SK-N-SH treated with all-trans-retinoic acid at 6 μM for 48 hours (cell line): Measurements from ENCODE around the gene NKX2-2.

Source experiments
- ATAC-seq: fragments of 200-7000 bp; cut with Tn5 transposase; 3 replicates; pipeline ENCODE4 v1.9.1; 2020; ENCODE audit warnings: mild to moderate bottlenecking, moderate library complexity
- ARNTL ChIP-seq: fragments of 450-650 bp; formaldehyde crosslinking; IDR thresholded peaks from 2 replicates; pipeline ENCODE4 v1.5.0; 2020; ENCODE audit warnings: low read depth, mild to moderate bottlenecking, moderate library complexity, borderline replicate concordance
- BACH2 ChIP-seq: fragments of 250-450 bp; sonication (Bioruptor Pico); IDR thresholded peaks from 2 replicates; pipeline ENCODE4 v1.9.0; 2021; ENCODE audit warnings: mild to moderate bottlenecking, borderline replicate concordance
- CSDC2 ChIP-seq: fragments of 250-450 bp; sonication (Bioruptor Pico); IDR thresholded peaks from 2 replicates; pipeline ENCODE4 v1.5.0; 2020; ENCODE audit warnings: mild to moderate bottlenecking, moderate library complexity
- ESRRG ChIP-seq: fragments of 250-450 bp; sonication (Bioruptor Pico); IDR thresholded peaks from 2 replicates; pipeline ENCODE4 v1.6.1; 2021; ENCODE audit warnings: mild to moderate bottlenecking
- GLIS3 ChIP-seq: fragments of 250-450 bp; sonication (Bioruptor Pico); IDR thresholded peaks from 2 replicates; pipeline ENCODE4 v1.5.0; 2020; ENCODE audit warnings: mild to moderate bottlenecking, moderate library complexity
- ISL1 ChIP-seq: fragments of 250-450 bp; sonication (Bioruptor Pico); IDR thresholded peaks from 2 replicates; pipeline ENCODE4 v2.1.2; 2022; ENCODE audit warnings: mild to moderate bottlenecking, moderate library complexity
- OSR1 ChIP-seq: fragments of 250-450 bp; sonication (Bioruptor Pico); IDR thresholded peaks from 2 replicates; pipeline ENCODE4 v1.8.0; 2022; ENCODE audit warnings: moderate library complexity, mild to moderate bottlenecking, inconsistent platforms
- PPARA ChIP-seq: fragments of 250-450 bp; sonication (Bioruptor Pico); IDR thresholded peaks from 2 replicates; pipeline ENCODE4 v1.5.0; 2020; ENCODE audit warnings: mild to moderate bottlenecking, borderline replicate concordance
- RARB ChIP-seq: fragments of 250-450 bp; sonication (Bioruptor Pico); IDR thresholded peaks from 2 replicates; pipeline ENCODE4 v1.8.0; 2021; ENCODE audit warnings: mild to moderate bottlenecking, moderate library complexity
- SNAI2 ChIP-seq: fragments of 250-450 bp; sonication (Bioruptor Pico); IDR thresholded peaks from 2 replicates; pipeline ENCODE4 v1.5.0; 2020; ENCODE audit warnings: mild to moderate bottlenecking, moderate library complexity
- TCF4 ChIP-seq: fragments of 250-450 bp; sonication (Bioruptor Pico); IDR thresholded peaks from 2 replicates; pipeline ENCODE4 v1.8.0; 2021; ENCODE audit warnings: mild to moderate bottlenecking, moderate library complexity, borderline replicate concordance
- TOX ChIP-seq: fragments of 250-450 bp; sonication (Bioruptor Pico); IDR thresholded peaks from 2 replicates; pipeline ENCODE4 v1.8.0; 2021; ENCODE audit warnings: mild to moderate bottlenecking, moderate library complexity, borderline replicate concordance
- ZC3H10 ChIP-seq: fragments of 250-450 bp; sonication (Bioruptor Pico); IDR thresholded peaks from 2 replicates; pipeline ENCODE4 v1.5.1; 2021; ENCODE audit warnings: mild to moderate bottlenecking, moderate library complexity
- ZFP3 ChIP-seq: fragments of 250-450 bp; sonication (Bioruptor Pico); IDR thresholded peaks from 2 replicates; pipeline ENCODE4 v1.5.0; 2020; ENCODE audit warnings: mild to moderate bottlenecking, moderate library complexity
- ZFP30 ChIP-seq: fragments of 450-650 bp; formaldehyde crosslinking; IDR thresholded peaks from 2 replicates; pipeline ENCODE4 v1.5.0; 2022; ENCODE audit warnings: mild to moderate bottlenecking, moderate library complexity
- ZNF565 ChIP-seq: fragments of 450-650 bp; formaldehyde crosslinking; conservative IDR thresholded peaks from 2 replicates; pipeline ENCODE4 v1.5.0; 2020; ENCODE audit warnings: low read depth, mild to moderate bottlenecking, moderate library complexity
- ZNF70 ChIP-seq: fragments of 450-650 bp; formaldehyde crosslinking; IDR thresholded peaks from 2 replicates; pipeline ENCODE4 v1.5.0; 2020; ENCODE audit warnings: mild to moderate bottlenecking, moderate library complexity
- ZNF8 ChIP-seq: fragments of 450-650 bp; formaldehyde crosslinking; IDR thresholded peaks from 2 replicates; pipeline ENCODE4 v1.5.0; 2020; ENCODE audit warnings: mild to moderate bottlenecking, moderate library complexity
- TF ChIP-seq, protein P1 (sequence below): fragments of 250-450 bp; sonication (Bioruptor Pico); IDR thresholded peaks from 2 replicates; pipeline ENCODE4 v1.8.0; 2021; ENCODE audit warnings: low read depth, mild to moderate bottlenecking, moderate library complexity, borderline replicate concordance
- TF ChIP-seq, protein P2 (sequence below): fragments of 250-450 bp; sonication (Bioruptor Pico); IDR thresholded peaks from 2 replicates; pipeline ENCODE4 v1.8.0; 2020; ENCODE audit warnings: mild to moderate bottlenecking, moderate library complexity, borderline replicate concordance
- TF ChIP-seq, protein P3 (sequence below): fragments of 250-450 bp; sonication (Bioruptor Pico); IDR thresholded peaks from 2 replicates; pipeline ENCODE4 v1.5.1; 2020; ENCODE audit warnings: low read depth, mild to moderate bottlenecking, moderate library complexity
- TF ChIP-seq, protein P4 (sequence below): fragments of 250-450 bp; sonication (Bioruptor Pico); IDR thresholded peaks from 2 replicates; pipeline ENCODE4 v1.5.1; 2021; ENCODE audit warnings: mild to moderate bottlenecking, moderate library complexity
- TF ChIP-seq, protein P5 (sequence below): fragments of 250-450 bp; sonication (Bioruptor Pico); IDR thresholded peaks from 2 replicates; pipeline ENCODE4 v1.5.0; 2020; ENCODE audit warnings: mild to moderate bottlenecking, moderate library complexity

The NKX2-2 gene

DNA sequence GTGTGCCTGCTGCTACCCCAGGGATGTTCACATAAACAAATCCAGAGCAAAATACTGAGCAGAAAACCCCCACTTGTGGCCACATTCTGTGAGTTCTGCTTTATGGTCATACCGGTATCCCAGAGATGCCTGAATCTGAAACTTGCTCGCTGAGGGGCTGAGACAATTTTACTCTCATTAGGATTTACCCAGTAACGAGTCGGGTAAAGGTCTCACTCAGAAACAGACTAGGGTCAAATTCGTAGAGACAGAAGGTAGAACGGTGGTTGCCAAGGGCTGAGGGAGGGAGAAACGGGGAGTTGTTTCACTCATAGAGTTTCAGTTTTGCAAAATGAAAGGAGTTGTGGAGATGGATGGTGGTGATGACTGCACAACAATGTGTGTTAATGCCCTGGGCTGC is 45.4 kb upstream of the NKX2-2 start:
- ATAC-seq = no peak

DNA sequence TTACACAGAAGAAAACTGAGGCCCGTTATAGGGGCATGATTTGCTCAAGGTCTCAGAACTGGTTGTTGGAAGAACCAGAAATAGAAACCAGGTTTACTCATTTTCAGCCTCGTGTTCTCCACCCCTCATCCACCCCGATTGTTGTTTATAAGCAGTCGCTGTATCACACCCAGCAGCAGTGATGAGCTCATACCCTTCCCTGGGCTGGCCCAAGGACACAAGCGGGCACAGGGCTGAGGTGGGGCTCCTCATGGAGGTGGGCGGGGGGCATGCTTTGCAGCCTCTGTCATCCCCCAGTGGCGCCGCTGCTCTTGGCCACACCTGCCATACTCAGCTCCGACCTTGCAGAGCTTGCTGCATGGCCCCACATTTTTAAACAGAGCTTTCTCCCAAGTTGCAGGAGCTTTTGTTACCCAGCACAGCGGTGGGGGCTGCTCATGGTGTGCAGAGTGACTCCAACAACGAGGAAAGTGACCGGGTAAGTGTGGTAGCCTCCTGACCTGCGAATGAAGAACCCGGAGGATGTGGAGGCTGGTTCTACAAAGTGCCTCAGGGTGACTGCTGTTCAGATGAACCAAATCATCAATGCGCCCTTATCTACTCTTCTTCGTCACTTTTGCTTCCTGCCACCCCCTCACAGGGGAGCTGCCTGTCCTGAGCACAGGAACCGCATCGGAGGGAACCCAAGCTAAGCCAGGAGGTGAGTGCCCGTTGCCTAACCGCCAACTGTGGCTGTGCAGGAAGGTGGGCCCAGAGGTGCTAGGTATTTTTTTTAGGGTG is 43.6 kb upstream of the NKX2-2 start:
- TF ChIP-seq RARB (CRISPR knock-in tag) (no peak), ZNF565 (CRISPR knock-in tag) (no peak), GLIS3 (CRISPR knock-in tag) (no peak), TCF4 (CRISPR knock-in tag) (no peak), ARNTL (CRISPR knock-in tag) (no peak), SNAI2 (CRISPR knock-in tag) (no peak), BACH2 (CRISPR knock-in tag) (no peak), PPARA (no peak), ISL1 (CRISPR knock-in tag) (no peak), ZFP3 (no peak), ZNF8 (no peak)
- TF ChIP-seq, protein P1, sequence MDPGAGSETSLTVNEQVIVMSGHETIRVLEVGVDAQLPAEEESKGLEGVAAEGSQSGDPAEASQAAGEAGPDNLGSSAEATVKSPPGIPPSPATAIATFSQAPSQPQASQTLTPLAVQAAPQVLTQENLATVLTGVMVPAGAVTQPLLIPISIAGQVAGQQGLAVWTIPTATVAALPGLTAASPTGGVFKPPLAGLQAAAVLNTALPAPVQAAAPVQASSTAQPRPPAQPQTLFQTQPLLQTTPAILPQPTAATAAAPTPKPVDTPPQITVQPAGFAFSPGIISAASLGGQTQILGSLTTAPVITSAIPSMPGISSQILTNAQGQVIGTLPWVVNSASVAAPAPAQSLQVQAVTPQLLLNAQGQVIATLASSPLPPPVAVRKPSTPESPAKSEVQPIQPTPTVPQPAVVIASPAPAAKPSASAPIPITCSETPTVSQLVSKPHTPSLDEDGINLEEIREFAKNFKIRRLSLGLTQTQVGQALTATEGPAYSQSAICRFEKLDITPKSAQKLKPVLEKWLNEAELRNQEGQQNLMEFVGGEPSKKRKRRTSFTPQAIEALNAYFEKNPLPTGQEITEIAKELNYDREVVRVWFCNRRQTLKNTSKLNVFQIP = no peak
- TF ChIP-seq, protein P2, sequence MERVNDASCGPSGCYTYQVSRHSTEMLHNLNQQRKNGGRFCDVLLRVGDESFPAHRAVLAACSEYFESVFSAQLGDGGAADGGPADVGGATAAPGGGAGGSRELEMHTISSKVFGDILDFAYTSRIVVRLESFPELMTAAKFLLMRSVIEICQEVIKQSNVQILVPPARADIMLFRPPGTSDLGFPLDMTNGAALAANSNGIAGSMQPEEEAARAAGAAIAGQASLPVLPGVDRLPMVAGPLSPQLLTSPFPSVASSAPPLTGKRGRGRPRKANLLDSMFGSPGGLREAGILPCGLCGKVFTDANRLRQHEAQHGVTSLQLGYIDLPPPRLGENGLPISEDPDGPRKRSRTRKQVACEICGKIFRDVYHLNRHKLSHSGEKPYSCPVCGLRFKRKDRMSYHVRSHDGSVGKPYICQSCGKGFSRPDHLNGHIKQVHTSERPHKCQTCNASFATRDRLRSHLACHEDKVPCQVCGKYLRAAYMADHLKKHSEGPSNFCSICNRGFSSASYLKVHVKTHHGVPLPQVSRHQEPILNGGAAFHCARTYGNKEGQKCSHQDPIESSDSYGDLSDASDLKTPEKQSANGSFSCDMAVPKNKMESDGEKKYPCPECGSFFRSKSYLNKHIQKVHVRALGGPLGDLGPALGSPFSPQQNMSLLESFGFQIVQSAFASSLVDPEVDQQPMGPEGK (CRISPR knock-in tag) = no peak
- TF ChIP-seq, protein P3, sequence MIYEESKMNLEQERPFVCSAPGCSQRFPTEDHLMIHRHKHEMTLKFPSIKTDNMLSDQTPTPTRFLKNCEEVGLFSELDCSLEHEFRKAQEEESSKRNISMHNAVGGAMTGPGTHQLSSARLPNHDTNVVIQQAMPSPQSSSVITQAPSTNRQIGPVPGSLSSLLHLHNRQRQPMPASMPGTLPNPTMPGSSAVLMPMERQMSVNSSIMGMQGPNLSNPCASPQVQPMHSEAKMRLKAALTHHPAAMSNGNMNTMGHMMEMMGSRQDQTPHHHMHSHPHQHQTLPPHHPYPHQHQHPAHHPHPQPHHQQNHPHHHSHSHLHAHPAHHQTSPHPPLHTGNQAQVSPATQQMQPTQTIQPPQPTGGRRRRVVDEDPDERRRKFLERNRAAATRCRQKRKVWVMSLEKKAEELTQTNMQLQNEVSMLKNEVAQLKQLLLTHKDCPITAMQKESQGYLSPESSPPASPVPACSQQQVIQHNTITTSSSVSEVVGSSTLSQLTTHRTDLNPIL (CRISPR knock-in tag) = no peak
- TF ChIP-seq, protein P4, sequence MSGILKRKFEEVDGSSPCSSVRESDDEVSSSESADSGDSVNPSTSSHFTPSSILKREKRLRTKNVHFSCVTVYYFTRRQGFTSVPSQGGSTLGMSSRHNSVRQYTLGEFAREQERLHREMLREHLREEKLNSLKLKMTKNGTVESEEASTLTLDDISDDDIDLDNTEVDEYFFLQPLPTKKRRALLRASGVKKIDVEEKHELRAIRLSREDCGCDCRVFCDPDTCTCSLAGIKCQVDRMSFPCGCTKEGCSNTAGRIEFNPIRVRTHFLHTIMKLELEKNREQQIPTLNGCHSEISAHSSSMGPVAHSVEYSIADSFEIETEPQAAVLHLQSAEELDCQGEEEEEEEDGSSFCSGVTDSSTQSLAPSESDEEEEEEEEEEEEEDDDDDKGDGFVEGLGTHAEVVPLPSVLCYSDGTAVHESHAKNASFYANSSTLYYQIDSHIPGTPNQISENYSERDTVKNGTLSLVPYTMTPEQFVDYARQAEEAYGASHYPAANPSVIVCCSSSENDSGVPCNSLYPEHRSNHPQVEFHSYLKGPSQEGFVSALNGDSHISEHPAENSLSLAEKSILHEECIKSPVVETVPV (CRISPR knock-in tag) = no peak
- no peak for ATAC-seq

More for the DNA sequence above, 45.4 kb upstream of the NKX2-2 start:
- TF ChIP-seq GLIS3 (CRISPR knock-in tag) = no peak
- TF ChIP-seq ZNF8 = no peak
- TF ChIP-seq ISL1 (CRISPR knock-in tag) = no peak
- TF ChIP-seq ESRRG (CRISPR knock-in tag) = no peak
- no peak for TF ChIP-seq OSR1 (CRISPR knock-in tag)
- TF ChIP-seq BACH2 (CRISPR knock-in tag) = no peak
- TF ChIP-seq, protein P4 (CRISPR knock-in tag) = no peak
- no peak for TF ChIP-seq RARB (CRISPR knock-in tag)
- TF ChIP-seq, all 23 proteins: peak for 0

DNA sequence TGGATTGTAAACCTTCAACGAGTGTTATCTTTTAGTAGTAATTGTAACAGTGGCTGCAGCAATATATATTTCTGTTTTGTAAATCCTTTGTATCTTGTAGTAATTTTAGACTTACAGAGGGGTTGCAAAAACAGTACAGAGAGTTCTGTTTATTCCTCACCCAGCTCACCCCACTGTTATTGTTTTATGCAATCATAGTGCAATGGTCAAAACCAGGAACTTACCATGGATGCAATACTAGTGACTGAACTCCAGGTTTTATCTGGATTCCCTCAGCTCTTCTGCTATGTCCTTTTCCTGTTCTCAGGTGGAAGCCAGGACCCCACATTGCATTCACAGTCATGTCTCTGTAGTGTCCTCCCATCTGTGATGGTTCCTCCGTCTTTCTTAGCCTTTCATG is 42.5 kb upstream of the NKX2-2 start:
- ATAC-seq = no peak
- TF ChIP-seq RARB (CRISPR knock-in tag) (no peak), SNAI2 (CRISPR knock-in tag) (no peak), ESRRG (CRISPR knock-in tag) (no peak), ZC3H10 (CRISPR knock-in tag) (no peak), GLIS3 (CRISPR knock-in tag) (no peak), ZNF8 (no peak), TOX (no peak), ZFP30 (CRISPR knock-in tag) (no peak), PPARA (no peak), CSDC2 (CRISPR knock-in tag) (no peak), ZNF70 (CRISPR knock-in tag) (no peak), ZFP3 (no peak), OSR1 (CRISPR knock-in tag) (no peak), ARNTL (CRISPR knock-in tag) (no peak)
- TF ChIP-seq, protein P4 (CRISPR knock-in tag) = no peak
- TF ChIP-seq, protein P5, sequence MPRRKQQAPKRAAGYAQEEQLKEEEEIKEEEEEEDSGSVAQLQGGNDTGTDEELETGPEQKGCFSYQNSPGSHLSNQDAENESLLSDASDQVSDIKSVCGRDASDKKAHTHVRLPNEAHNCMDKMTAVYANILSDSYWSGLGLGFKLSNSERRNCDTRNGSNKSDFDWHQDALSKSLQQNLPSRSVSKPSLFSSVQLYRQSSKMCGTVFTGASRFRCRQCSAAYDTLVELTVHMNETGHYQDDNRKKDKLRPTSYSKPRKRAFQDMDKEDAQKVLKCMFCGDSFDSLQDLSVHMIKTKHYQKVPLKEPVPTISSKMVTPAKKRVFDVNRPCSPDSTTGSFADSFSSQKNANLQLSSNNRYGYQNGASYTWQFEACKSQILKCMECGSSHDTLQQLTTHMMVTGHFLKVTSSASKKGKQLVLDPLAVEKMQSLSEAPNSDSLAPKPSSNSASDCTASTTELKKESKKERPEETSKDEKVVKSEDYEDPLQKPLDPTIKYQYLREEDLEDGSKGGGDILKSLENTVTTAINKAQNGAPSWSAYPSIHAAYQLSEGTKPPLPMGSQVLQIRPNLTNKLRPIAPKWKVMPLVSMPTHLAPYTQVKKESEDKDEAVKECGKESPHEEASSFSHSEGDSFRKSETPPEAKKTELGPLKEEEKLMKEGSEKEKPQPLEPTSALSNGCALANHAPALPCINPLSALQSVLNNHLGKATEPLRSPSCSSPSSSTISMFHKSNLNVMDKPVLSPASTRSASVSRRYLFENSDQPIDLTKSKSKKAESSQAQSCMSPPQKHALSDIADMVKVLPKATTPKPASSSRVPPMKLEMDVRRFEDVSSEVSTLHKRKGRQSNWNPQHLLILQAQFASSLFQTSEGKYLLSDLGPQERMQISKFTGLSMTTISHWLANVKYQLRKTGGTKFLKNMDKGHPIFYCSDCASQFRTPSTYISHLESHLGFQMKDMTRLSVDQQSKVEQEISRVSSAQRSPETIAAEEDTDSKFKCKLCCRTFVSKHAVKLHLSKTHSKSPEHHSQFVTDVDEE = no peak
